Measurements from ENCODE around the gene ARFGEF2. TPM values are rescaled to one million over a fixed set of nuclear protein-coding genes. Genes with fewer than 3 reads are reported as not detected.

Gene ARFGEF2
- total RNA-seq, 1 donor from 2014 or later, result 32.5 TPM

GRCh38 chr20:49043000-49043399, 121.5 kb downstream of the ARFGEF2 start:
- H3K9me3 Mint-ChIP-seq (ENCODE audit: unreplicated experiment), result no peaks in the 10 kb centered on the region
- H3K36me3 Mint-ChIP-seq (ENCODE audit: unreplicated experiment), result no peaks in the 10 kb centered on the region
- H3K27me3 Mint-ChIP-seq (ENCODE audit: unreplicated experiment), result no peaks in the 10 kb centered on the region
- no peak overlapping the region for H3K4me3 Mint-ChIP-seq (ENCODE audit: unreplicated experiment)
- TF ChIP-seq CTCF (IDR thresholded peaks at IDR 0.05), result no peak
- no peak for DNase-seq (ENCODE audit: extremely low spot score, unreplicated experiment)
- H3K4me1 Mint-ChIP-seq (ENCODE audit: unreplicated experiment), result peaks cover 14% of the 10 kb centered on the region
- H3K27ac Mint-ChIP-seq (ENCODE audit: unreplicated experiment), result no peak overlapping the region

- Mint-ChIP-seq H3K27ac (ENCODE audit: unreplicated experiment) (peak overlapping the region; percentile 96), H3K4me1 (ENCODE audit: unreplicated experiment) (peaks cover 20% of the 10 kb centered on the region), H3K36me3 (ENCODE audit: unreplicated experiment) (peaks cover 2% of the 10 kb centered on the region), H3K27me3 (ENCODE audit: unreplicated experiment) (no peaks in the 10 kb centered on the region), H3K4me3 (ENCODE audit: unreplicated experiment) (peak overlapping the region; percentile 98), H3K9me3 (ENCODE audit: unreplicated experiment) (no peaks in the 10 kb centered on the region)
- no peak for DNase-seq (ENCODE audit: extremely low spot score, unreplicated experiment)
- no peak for TF ChIP-seq CTCF (IDR thresholded peaks at IDR 0.05)
Measured at GRCh38 chr20:49045440-49046086, 124.1 kb downstream of the ARFGEF2 start.

GRCh38 chr20:49046087-49046900, 124.8 kb downstream of the ARFGEF2 start, which contains the start of gene CSE1L:
Gene CSE1L, plus strand, starts transcription at chr20:49046312. Its CDS starts 12,152 bp downstream, at chr20:49058464.
- H3K36me3 Mint-ChIP-seq (ENCODE audit: unreplicated experiment), result peaks cover 2% of the 10 kb centered on the region
- TF ChIP-seq CTCF (IDR thresholded peaks at IDR 0.05), result no peak
- H3K9me3 Mint-ChIP-seq (ENCODE audit: unreplicated experiment), result no peaks in the 10 kb centered on the region
- no peaks in the 10 kb centered on the region for H3K27me3 Mint-ChIP-seq (ENCODE audit: unreplicated experiment)
- peaks cover 20% of the 10 kb centered on the region for H3K4me1 Mint-ChIP-seq (ENCODE audit: unreplicated experiment)
- DNase-seq (ENCODE audit: extremely low spot score, unreplicated experiment), result peak; percentile 98
- peak within 1 kb of the TSS; percentile 96 for H3K27ac Mint-ChIP-seq (ENCODE audit: unreplicated experiment)
- H3K4me3 Mint-ChIP-seq (ENCODE audit: unreplicated experiment), result peak within 1 kb of the TSS; percentile 98

- no peak overlapping the region for H3K4me3 Mint-ChIP-seq (ENCODE audit: unreplicated experiment)
- H3K27ac Mint-ChIP-seq (ENCODE audit: unreplicated experiment), result no peak overlapping the region
- TF ChIP-seq CTCF (IDR thresholded peaks at IDR 0.05), result no peak
- no peaks in the 10 kb centered on the region for H3K9me3 Mint-ChIP-seq (ENCODE audit: unreplicated experiment)
- peaks cover 2% of the 10 kb centered on the region for H3K36me3 Mint-ChIP-seq (ENCODE audit: unreplicated experiment)
- H3K4me1 Mint-ChIP-seq (ENCODE audit: unreplicated experiment), result peaks cover 23% of the 10 kb centered on the region
- no peak for DNase-seq (ENCODE audit: extremely low spot score, unreplicated experiment)
- H3K27me3 Mint-ChIP-seq (ENCODE audit: unreplicated experiment), result no peaks in the 10 kb centered on the region
Measured at GRCh38 chr20:49052334-49052733, 130.8 kb downstream of the ARFGEF2 start.

GRCh38 chr20:49054056-49054643, 132.6 kb downstream of the ARFGEF2 start:
- peaks cover 11% of the 10 kb centered on the region for H3K4me1 Mint-ChIP-seq (ENCODE audit: unreplicated experiment)
- H3K4me3 Mint-ChIP-seq (ENCODE audit: unreplicated experiment), result no peak overlapping the region
- H3K9me3 Mint-ChIP-seq (ENCODE audit: unreplicated experiment), result no peaks in the 10 kb centered on the region
- H3K27me3 Mint-ChIP-seq (ENCODE audit: unreplicated experiment), result no peaks in the 10 kb centered on the region
- DNase-seq (ENCODE audit: extremely low spot score, unreplicated experiment), result no peak
- H3K36me3 Mint-ChIP-seq (ENCODE audit: unreplicated experiment), result peaks cover 6% of the 10 kb centered on the region
- no peak for TF ChIP-seq CTCF (IDR thresholded peaks at IDR 0.05)
- H3K27ac Mint-ChIP-seq (ENCODE audit: unreplicated experiment), result no peak overlapping the region

All from osteocyte (in vitro differentiated cells).